DMS 273 (cell line): ENCODE measurements around the gene ALKBH4.
"Not testable (repeated sequence)": the region's sequence is repeated elsewhere in the genome, so short reads cannot be mapped to it uniquely, and the experiment has no call there.

ENCODE experiments used
- DNase-seq: peaks from one replicate; lab custom pipeline; 2025; ENCODE audit not compliant: unreplicated experiment; lab: John Stamatoyannopoulos, UW

The ALKBH4 gene

GRCh38 chr7:102429141-102429899 is 35.3 kb downstream of the ALKBH4 start:
- no peak for DNase-seq

GRCh38 chr7:102427019-102427405 is 37.7 kb downstream of the ALKBH4 start:
- DNase-seq, result no peak

- DNase-seq, result no peak
These were observed 38.2 kb downstream of the ALKBH4 start for GRCh38 chr7:102426268-102427018.

GRCh38 chr7:102425639-102426267 is 38.9 kb downstream of the ALKBH4 start:
- DNase-seq, result peak; percentile 47

- no peak for DNase-seq
These were observed 39.9 kb downstream of the ALKBH4 start for GRCh38 chr7:102424787-102425218.

GRCh38 chr7:102424129-102424551 is 40.5 kb downstream of the ALKBH4 start:
- peak; percentile 48 for DNase-seq

GRCh38 chr7:102421706-102422240 is 42.9 kb downstream of the ALKBH4 start:
- DNase-seq, result no peak

GRCh38 chr7:102418592-102418991 is 46.1 kb downstream of the ALKBH4 start:
- DNase-seq, result no peak

GRCh38 chr7:102417105-102417504 is 47.6 kb downstream of the ALKBH4 start:
- no peak for DNase-seq

- no peak for DNase-seq
These were observed 48.3 kb downstream of the ALKBH4 start for GRCh38 chr7:102416406-102416805.

GRCh38 chr7:102415685-102416225 is 48.9 kb downstream of the ALKBH4 start:
- DNase-seq, result no peak

GRCh38 chr7:102413611-102414010 is 51.1 kb downstream of the ALKBH4 start:
- no peak for DNase-seq

GRCh38 chr7:102413091-102413490 is 51.6 kb downstream of the ALKBH4 start:
- DNase-seq, result no peak

GRCh38 chr7:102412548-102412947 is 52.1 kb downstream of the ALKBH4 start:
- peak; percentile 92 for DNase-seq

GRCh38 chr7:102410918-102411317 is 53.7 kb downstream of the ALKBH4 start:
- no peak for DNase-seq

GRCh38 chr7:102410123-102410522 is 54.5 kb downstream of the ALKBH4 start:
- no peak for DNase-seq

- DNase-seq, result no peak
These were observed 55.3 kb downstream of the ALKBH4 start for GRCh38 chr7:102409340-102409739.

- not testable (repeated sequence) for DNase-seq
These were observed 56.1 kb downstream of the ALKBH4 start for GRCh38 chr7:102408530-102408929.

- no peak for DNase-seq
These were observed 56.8 kb downstream of the ALKBH4 start for GRCh38 chr7:102407910-102408309.
